ENCODE results near the gene RFNG. TPM values are rescaled to one million over a fixed set of nuclear protein-coding genes. Genes with fewer than 3 reads are reported as not detected.

The RFNG gene
- total and polyA plus RNA-seq, 8 donors: 29.3 to 52.7 (median 45.5) TPM

- TF ChIP-seq, protein P1, sequence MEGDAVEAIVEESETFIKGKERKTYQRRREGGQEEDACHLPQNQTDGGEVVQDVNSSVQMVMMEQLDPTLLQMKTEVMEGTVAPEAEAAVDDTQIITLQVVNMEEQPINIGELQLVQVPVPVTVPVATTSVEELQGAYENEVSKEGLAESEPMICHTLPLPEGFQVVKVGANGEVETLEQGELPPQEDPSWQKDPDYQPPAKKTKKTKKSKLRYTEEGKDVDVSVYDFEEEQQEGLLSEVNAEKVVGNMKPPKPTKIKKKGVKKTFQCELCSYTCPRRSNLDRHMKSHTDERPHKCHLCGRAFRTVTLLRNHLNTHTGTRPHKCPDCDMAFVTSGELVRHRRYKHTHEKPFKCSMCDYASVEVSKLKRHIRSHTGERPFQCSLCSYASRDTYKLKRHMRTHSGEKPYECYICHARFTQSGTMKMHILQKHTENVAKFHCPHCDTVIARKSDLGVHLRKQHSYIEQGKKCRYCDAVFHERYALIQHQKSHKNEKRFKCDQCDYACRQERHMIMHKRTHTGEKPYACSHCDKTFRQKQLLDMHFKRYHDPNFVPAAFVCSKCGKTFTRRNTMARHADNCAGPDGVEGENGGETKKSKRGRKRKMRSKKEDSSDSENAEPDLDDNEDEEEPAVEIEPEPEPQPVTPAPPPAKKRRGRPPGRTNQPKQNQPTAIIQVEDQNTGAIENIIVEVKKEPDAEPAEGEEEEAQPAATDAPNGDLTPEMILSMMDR (IDR thresholded peaks at IDR 0.05): no peak
- Histone ChIP-seq H3K27me3 (no peaks in the 10 kb centered on the region), H3K4me3 (no peak overlapping the region), H3K27ac (no peak overlapping the region), H3K36me3 (peaks cover 0 to 88% of the 10 kb centered on the region in 2 donors), H3K4me1 (peaks cover 9 to 20% of the 10 kb centered on the region in 2 donors), H3K9me3 (no peaks in the 10 kb centered on the region)
- ATAC-seq (no peak), DNase-seq (peak in 1 of 4 donors; percentile 70)
- intact Hi-C loops (cut with DNase I): no loop called here
These were observed 5.4 kb upstream of the RFNG start for GRCh38 chr17:82056729-82057621.

DNA sequence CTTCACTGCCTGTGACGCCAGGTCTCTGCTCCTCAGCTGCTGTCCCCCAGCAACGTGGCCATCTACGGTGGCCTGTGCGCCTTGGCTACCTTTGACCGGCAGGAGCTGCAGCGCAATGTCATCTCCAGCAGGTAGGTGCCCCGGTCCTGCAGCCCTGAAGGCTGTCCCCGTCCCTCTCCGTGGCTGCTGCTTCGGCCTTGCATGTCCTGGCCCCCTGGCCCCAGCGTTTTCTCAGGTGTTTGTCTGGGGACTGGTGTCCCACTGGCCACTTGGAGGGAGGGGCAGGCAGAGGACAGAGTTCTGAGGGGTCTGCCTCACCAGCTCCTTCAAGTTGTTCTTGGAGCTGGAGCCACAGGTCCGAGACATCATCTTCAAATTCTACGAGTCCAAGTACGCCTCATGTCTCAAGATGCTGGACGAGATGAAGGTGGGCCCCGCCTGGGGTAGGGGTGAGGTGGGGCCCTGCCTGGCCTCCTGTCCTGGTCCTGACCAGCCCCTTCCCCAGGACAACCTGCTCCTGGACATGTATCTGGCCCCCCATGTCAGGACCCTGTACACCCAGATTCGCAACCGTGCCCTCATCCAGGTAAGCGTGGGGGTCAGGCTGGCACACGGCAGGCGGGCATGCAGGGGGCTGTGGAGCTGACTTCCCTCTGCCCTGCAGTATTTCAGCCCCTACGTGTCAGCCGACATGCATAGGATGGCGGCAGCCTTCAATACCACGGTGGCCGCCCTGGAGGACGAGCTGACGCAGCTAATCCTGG is 4.5 kb upstream of the RFNG start:
- ATAC-seq: no peak
- no peak overlapping the region for H3K4me3 ChIP-seq
- no peak overlapping the region for H3K27ac ChIP-seq
- peaks cover 0 to 81% of the 10 kb centered on the region in 2 donors for H3K36me3 ChIP-seq
- H3K27me3 ChIP-seq: no peaks in the 10 kb centered on the region
- H3K4me1 ChIP-seq: peaks cover 9 to 21% of the 10 kb centered on the region in 2 donors
- TF ChIP-seq, protein P1 (IDR thresholded peaks at IDR 0.05): no peak
- intact Hi-C loops (cut with DNase I): no loop called here
- DNase-seq: peak in 1 of 4 donors; percentile 60
- no peaks in the 10 kb centered on the region for H3K9me3 ChIP-seq

DNA sequence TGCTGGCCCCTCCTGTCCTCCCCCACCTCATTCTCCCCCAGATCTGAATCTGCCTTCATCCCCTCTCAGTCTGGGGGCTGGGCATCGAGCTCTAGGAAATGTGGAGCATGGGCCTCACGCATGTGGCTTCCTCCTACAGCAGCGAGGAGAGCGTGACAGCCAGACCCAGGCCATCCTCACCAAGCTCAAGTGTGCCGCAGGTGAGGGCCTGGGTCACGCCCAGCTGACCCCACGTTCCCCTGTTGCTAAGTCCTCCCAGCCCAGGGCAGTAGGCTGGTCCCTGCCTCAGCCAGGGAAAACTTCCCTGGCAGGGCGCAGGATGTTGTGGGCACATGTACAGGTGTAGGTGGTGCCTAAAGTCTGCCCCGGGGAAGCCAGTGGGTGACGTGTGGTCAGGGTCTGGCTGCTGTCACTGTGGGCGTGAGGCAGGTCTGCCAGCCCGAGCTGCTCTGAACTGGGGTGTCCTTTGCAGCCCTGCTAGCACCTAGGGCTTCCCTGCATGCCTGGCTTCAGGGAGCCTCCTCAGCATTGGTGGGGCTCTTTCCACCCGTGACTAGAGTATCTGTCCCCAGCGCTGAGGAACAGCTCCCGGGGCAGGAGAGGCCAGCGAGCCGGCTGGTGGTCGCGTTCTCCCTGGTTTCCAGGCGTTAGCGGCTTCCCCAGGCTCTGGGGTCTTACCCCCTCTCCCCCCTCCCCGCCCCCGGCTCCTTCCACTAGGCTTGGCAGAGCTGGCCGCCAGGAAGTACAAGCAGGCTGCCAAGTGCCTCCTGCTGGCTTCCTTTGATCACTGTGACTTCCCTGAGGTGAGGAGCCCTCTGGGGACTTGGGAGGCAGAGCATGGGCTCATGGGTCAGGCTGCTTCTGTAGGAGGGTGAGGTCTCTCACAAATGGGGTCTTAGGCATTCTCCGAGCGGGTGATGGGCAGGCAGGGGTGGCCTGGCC is 3.7 kb upstream of the RFNG start:
- H3K27me3 ChIP-seq: no peaks in the 10 kb centered on the region
- no peaks in the 10 kb centered on the region for H3K9me3 ChIP-seq
- intact Hi-C loops (cut with DNase I): no loop called here
- peaks cover 0 to 72% of the 10 kb centered on the region in 2 donors for H3K36me3 ChIP-seq
- peaks cover 16 to 29% of the 10 kb centered on the region in 2 donors for H3K4me1 ChIP-seq
- H3K27ac ChIP-seq: no peak overlapping the region
- TF ChIP-seq, protein P1 (IDR thresholded peaks at IDR 0.05): no peak
- DNase-seq: peak in 1 of 4 donors; percentile 56
- H3K4me3 ChIP-seq: no peak overlapping the region
- ATAC-seq: no peak

DNA sequence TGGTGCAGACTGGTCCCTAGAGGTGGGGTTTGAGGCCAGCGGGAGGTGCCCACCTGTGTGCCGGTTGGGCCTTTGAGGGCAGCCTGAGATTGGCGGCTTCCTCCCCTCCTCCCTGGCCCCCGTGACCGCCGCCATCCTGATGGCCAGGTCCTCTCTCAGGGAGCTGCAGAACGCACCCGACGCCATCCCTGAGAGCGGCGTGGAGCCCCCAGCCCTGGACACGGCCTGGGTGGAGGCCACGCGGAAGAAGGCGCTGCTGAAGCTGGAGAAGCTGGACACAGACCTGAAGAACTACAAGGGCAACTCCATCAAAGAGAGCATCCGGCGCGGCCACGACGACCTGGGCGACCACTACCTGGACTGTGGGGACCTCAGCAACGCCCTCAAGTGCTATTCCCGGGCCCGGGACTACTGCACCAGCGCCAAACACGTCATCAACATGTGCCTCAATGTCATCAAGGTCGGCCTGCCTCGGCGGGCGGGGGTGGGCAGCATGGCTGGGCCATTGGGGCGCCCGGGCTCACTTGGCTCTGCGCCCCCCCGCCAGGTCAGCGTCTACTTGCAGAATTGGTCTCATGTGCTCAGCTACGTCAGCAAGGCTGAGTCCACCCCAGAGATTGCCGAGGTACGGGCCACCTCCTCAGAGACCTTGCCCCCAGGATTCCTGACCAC is 2.9 kb upstream of the RFNG start:
- TF ChIP-seq, protein P1 (IDR thresholded peaks at IDR 0.05): no peak
- DNase-seq: peak in 1 of 4 donors; percentile 73
- no peak overlapping the region for H3K4me3 ChIP-seq
- intact Hi-C loops (cut with DNase I): no loop called here
- peaks cover 17 to 37% of the 10 kb centered on the region in 2 donors for H3K4me1 ChIP-seq
- no peak for ATAC-seq
- H3K27ac ChIP-seq: no peak overlapping the region
- no peaks in the 10 kb centered on the region for H3K9me3 ChIP-seq
- H3K27me3 ChIP-seq: no peaks in the 10 kb centered on the region
- peaks cover 0 to 68% of the 10 kb centered on the region in 2 donors for H3K36me3 ChIP-seq
